ENCODE measurements around the gene TRA2A. TPM values are rescaled to one million over a fixed set of nuclear protein-coding genes. Genes with fewer than 3 reads are reported as not detected.

TRA2A gene
- total and polyA plus RNA-seq, 2 donors (not counting 3 experiments of a cell fraction or from before 2014, with no cell fraction given): 55.1 to 112 TPM

GRCh38 chr7:23458044-23458443 lies 73.7 kb downstream of the TRA2A start:
- intact Hi-C loops (cut with micrococcal nuclease) (no loop called here), dilution Hi-C loops (cut with MboI; ENCODE audit: extremely low pct_ligation_motif_present, low sequenced_read_pairs) (no loop called here)
- no peak overlapping the region for H3K27ac ChIP-seq (ENCODE audit: insufficient read depth, low read depth, low read length)
- H3K9me3 ChIP-seq (replicated peaks; ENCODE audit: control insufficient read depth, insufficient read depth, low read length): no peaks in the 10 kb centered on the region
- no peaks in the 10 kb centered on the region for H3K36me3 ChIP-seq (ENCODE audit: control insufficient read depth in 2 of 2, extremely low read depth in 1 of 2, insufficient read depth in 2 of 2, low read length in 2 of 2)
- ChIA-PET CTCF (interaction anchor here (1.1 to 1.4 kb wide), 2 partner anchors 10 to 100 kb away, joined by 4 to 6 read pairs; no protein-coding TSS in a partner anchor), POLR2A (no interaction called here)
- no peak overlapping the region for H2AFZ ChIP-seq (ENCODE audit: low read depth, low read length)
- TF ChIP-seq MYC (IDR thresholded peaks at IDR 0.05; ENCODE audit: low read depth, low read length) (no peak), GATA2 (IDR thresholded peaks at IDR 0.05; ENCODE audit: insufficient read depth, insufficient read length, low read depth, low read length) (no peak), FOS (IDR thresholded peaks at IDR 0.05; ENCODE audit: borderline replicate concordance, insufficient read depth, low read length) (no peak), POLR2A (IDR thresholded peaks at IDR 0.05; ENCODE audit: low read depth, low read length) (no peak), EZH2 (IDR thresholded peaks at IDR 0.05; ENCODE audit: borderline replicate concordance, low read depth, low read length, severe bottlenecking) (no peak), JUN (IDR thresholded peaks at IDR 0.05; ENCODE audit: borderline replicate concordance, insufficient read depth, insufficient read length, low read depth) (no peak), POLR2AphosphoS5 (IDR thresholded peaks at IDR 0.05; ENCODE audit: insufficient read depth, low read depth, low read length) (no peak), CTCF (IDR thresholded peaks at IDR 0.05; ENCODE audit: extremely low read depth in 1 of 2, insufficient read depth in 1 of 2, low read depth in 1 of 2, low read length in 2 of 2) (no peak), MAX (IDR thresholded peaks at IDR 0.05; ENCODE audit: insufficient read depth, insufficient read length) (no peak)
- H3K9ac ChIP-seq (replicated peaks; ENCODE audit: extremely low read depth, insufficient read depth, low read length): no peak overlapping the region
- H3K27me3 ChIP-seq (ENCODE audit: control insufficient read depth in 2 of 2, insufficient read depth in 2 of 2, low read length in 2 of 2): no peaks in the 10 kb centered on the region
- peaks cover 6% of the 10 kb centered on the region for H3K4me1 ChIP-seq (ENCODE audit: control insufficient read depth, extremely low read depth, insufficient read depth, low read length)
- no peaks in the 10 kb centered on the region for H3K9me1 ChIP-seq (replicated peaks; ENCODE audit: control insufficient read depth, extremely low read depth, insufficient read depth, low read length)
- H4K20me1 ChIP-seq (replicated peaks; ENCODE audit: control insufficient read depth, extremely low read depth, insufficient read depth, low read length): peaks cover 18% of the 10 kb centered on the region
- FAIRE-seq (no peak), DNase-seq (ENCODE audit: low read depth, low spot score) (no peak)
- H3K4me2 ChIP-seq (ENCODE audit: insufficient read depth, low read length): no peak overlapping the region
- no peak overlapping the region for H3K4me3 ChIP-seq (replicated peaks in 1 of 3; ENCODE audit: insufficient read depth in 1 of 3, low read depth in 1 of 3, low read length in 3 of 3)
- no TSS peak for BruUV-seq (replicated peaks)
- H3K79me2 ChIP-seq (ENCODE audit: control insufficient read depth, insufficient read depth, low read length): peaks cover 100% of the 10 kb centered on the region
